Spleen (tissue), 11 donors: Measurements from ENCODE around the gene SYT17. TPM values are rescaled to one million over a fixed set of nuclear protein-coding genes. Genes with fewer than 3 reads are reported as not detected.
"Not testable (repeated sequence)": the region's sequence is repeated elsewhere in the genome, so short reads cannot be mapped to it uniquely, and the experiment has no call there.

Experiments
- DNase-seq: peaks from one replicate; pipeline ENCODE4 v3.0.0-alpha.2; 2020
- H3K27ac ChIP-seq, 8 donors: fragments of 200-600 bp; sonication (generic) in 7 of 8; 1 replicate in 4 of 8; 2 replicates in 4 of 8; pipeline versions ENCODE4 v1.5.0 to v1.8.0; 2016 to 2021; ENCODE audit warnings: inconsistent platforms in 4 of 8, mild to moderate bottlenecking in 4 of 8, moderate library complexity in 1 of 8
- H3K27me3 ChIP-seq, 7 donors: fragments of 200-600 bp; sonication (generic) in 6 of 7; replicated peaks in 1 of 7; 1 replicate in 4 of 7; 2 replicates in 3 of 7; pipeline versions ENCODE4 v1.5.0 to v1.8.0; 2016 to 2021; ENCODE audit warnings: inconsistent platforms in 3 of 7, mild to moderate bottlenecking in 1 of 7
- H3K36me3 ChIP-seq, 6 donors: fragments of 200-600 bp; sonication (generic) in 5 of 6; 1 replicate in 4 of 6; 2 replicates in 2 of 6; pipeline versions ENCODE4 v1.5.0 to v1.8.0; 2016 to 2021; ENCODE audit warnings: inconsistent platforms in 2 of 6
- H3K4me1 ChIP-seq, 6 donors: fragments of 200-600 bp; sonication (generic) in 5 of 6; 1 replicate in 3 of 6; 2 replicates in 3 of 6; pipeline versions ENCODE4 v1.5.0 to v1.8.0; 2016 to 2021; ENCODE audit warnings: inconsistent platforms in 3 of 6
- H3K4me3 ChIP-seq, 8 donors: fragments of 200-600 bp; sonication (generic) in 7 of 8; 1 replicate in 4 of 8; 2 replicates in 4 of 8; pipeline versions ENCODE4 v1.5.0 to v1.8.0; 2016 to 2021; ENCODE audit warnings: inconsistent platforms in 4 of 8, mild to moderate bottlenecking in 4 of 8, moderate library complexity in 2 of 8
- H3K9me3 ChIP-seq, 8 donors: fragments of 200-600 bp; sonication (generic) in 7 of 8; 1 replicate in 4 of 8; 2 replicates in 4 of 8; pipeline versions ENCODE4 v1.5.0 to v1.8.0; 2016 to 2021; ENCODE audit warnings: inconsistent platforms in 4 of 8
- POLR2A ChIP-seq, 3 donors: fragments of 450-650 bp; IDR thresholded peaks; one replicate each; pipeline ENCODE4 v1.5.1; 2017; ENCODE audit warnings: antibody characterized with exemption in 3 of 3, mild to moderate bottlenecking in 1 of 3
- POLR2AphosphoS5 ChIP-seq, 3 donors: sonication (generic); formaldehyde crosslinking; IDR thresholded peaks; one replicate each; pipeline ENCODE4 v1.5.1; 2017; ENCODE audit warnings: antibody characterized with exemption in 3 of 3
- WGBS, 5 donors: extraction: QIAGEN DNeasy Blood & Tissue Kit in 3 of 5; methylation state at CpG; one replicate each; pipeline versions ENCODE4 v1.1.5 to v1.1.7; 2013 to 2018; 5-methylcytosine and 5-hydroxymethylcytosine counted together
- intact Hi-C: fragments of 100-400 bp; cut with DNase I; formaldehyde crosslinking; loops from one replicate; pipeline ENCODE4 v1.15.0; 2023; ENCODE audit warnings: low total_unique reads
- polyA plus RNA-seq, 3 donors: library from polyadenylated mRNA; stranded (reverse); fragments of 200-250 nt; gene quantifications; one replicate each; pipeline ENCODE4 v1.2.1, GENCODE V29; 2013
- total RNA-seq, 7 donors: library from RNA; depleted of rRNA in 3 of 7; stranded (reverse); fragments of >200 nt in 3 of 7; fragmentation: NEBNext Ultra II Directional in 4 of 7; extraction: Animal tissue kit (Norgen Biotek cat#: 25700) in 4 of 7; gene quantifications; one replicate each; pipeline versions ENCODE4 v1.1.0 to v1.2.1, GENCODE V29; 2016 to 2021
- TF ChIP-seq, protein P1 (sequence below), 11 experiments: fragments of 200-600 bp in 7 of 11; fragments of 450-650 bp in 4 of 11; sonication (generic) in 4 of 11; IDR thresholded peaks in 8 of 11; conservative IDR thresholded peaks in 3 of 11; 1 replicate in 7 of 11; 2 replicates in 4 of 11; pipeline versions ENCODE4 v1.4.0 to v1.8.0; 2016 to 2021; ENCODE audit warnings: antibody characterized with exemption in 11 of 11, inconsistent platforms in 4 of 11, mild to moderate bottlenecking in 1 of 11
- donor health status: healthy with polysubstance abuse.
- donor health status: DM: no; HTN: no; CAD: no; lungs with moderate emphysema.
- donor health status: DM: no; HTN: no; CAD: no.
- donor health status: Bipolar disorder and iron deficiency.
- donor health status: healthy.
- donor health status: DM: no; HTN: no; CAD: no.
- donor health status: DM: yes; HTN: yes; CAD: no.

The SYT17 gene
- total and polyA plus RNA-seq, 10 donors: 1.2 to 3.7 (median 2.0) TPM

DNA sequence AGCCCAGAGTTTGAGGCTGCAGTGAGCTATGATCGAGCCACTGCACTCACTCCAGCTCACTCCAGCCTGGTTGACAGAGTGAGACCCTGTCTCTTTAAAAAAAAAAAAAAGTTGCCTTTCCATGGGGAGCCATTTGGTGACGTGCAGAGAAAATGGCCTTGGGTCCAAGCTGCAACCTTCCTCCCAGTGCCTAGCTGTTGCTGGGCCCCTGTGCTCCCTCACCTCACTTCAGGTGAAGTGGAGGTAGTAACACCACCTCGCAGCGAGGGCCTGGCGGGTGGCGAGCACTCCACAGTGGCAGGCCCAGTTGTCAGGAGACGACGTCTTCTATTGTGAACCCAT is 17.4 kb downstream of the SYT17 start:
- intact Hi-C loops: no loop called here
- peaks cover 0 to 6% (median 0%) of the 10 kb centered on the region in 8 donors for H3K9me3 ChIP-seq
- TF ChIP-seq, protein P1, sequence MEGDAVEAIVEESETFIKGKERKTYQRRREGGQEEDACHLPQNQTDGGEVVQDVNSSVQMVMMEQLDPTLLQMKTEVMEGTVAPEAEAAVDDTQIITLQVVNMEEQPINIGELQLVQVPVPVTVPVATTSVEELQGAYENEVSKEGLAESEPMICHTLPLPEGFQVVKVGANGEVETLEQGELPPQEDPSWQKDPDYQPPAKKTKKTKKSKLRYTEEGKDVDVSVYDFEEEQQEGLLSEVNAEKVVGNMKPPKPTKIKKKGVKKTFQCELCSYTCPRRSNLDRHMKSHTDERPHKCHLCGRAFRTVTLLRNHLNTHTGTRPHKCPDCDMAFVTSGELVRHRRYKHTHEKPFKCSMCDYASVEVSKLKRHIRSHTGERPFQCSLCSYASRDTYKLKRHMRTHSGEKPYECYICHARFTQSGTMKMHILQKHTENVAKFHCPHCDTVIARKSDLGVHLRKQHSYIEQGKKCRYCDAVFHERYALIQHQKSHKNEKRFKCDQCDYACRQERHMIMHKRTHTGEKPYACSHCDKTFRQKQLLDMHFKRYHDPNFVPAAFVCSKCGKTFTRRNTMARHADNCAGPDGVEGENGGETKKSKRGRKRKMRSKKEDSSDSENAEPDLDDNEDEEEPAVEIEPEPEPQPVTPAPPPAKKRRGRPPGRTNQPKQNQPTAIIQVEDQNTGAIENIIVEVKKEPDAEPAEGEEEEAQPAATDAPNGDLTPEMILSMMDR (IDR thresholded peaks at IDR 0.05 in 8 of 11, conservative IDR thresholded peaks at IDR 0.05 in 3 of 11): no peak
- TF ChIP-seq POLR2AphosphoS5 (IDR thresholded peaks at IDR 0.05): no peak
- TF ChIP-seq POLR2A (IDR thresholded peaks at IDR 0.05): no peak
- peaks cover 0 to 10% (median 0%) of the 10 kb centered on the region in 6 donors for H3K4me1 ChIP-seq
- DNase-seq: no peak
- no peaks in the 10 kb centered on the region for H3K27me3 ChIP-seq
- H3K27ac ChIP-seq: no peak overlapping the region
- H3K4me3 ChIP-seq: no peak overlapping the region
- no peaks in the 10 kb centered on the region for H3K36me3 ChIP-seq
- 84 to 93% (median 90%) methylated on average over 2 to 8 of the region's 8 CpGs for WGBS, 5 donors

DNA sequence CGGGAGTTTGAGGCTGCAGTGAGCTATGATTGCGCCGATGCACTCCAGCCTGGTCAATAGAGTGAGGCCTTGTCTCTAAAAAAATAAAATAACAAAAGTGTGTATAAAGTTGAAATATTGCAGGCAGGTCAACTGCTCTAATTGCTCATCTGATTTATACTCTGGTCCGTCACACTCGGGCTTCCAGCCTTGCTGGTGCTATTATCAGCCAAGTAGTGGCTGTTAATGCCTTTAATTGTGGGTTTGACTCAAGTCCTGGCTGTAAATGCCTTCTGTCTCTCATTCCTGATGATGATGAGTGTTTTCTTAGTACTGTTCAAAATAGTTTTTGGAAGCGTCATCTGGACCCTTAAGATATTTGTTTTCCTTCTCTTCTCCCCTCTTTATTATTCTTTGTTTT is 18.4 kb downstream of the SYT17 start:
- H3K4me3 ChIP-seq: no peak overlapping the region
- peaks cover 0 to 6% (median 0%) of the 10 kb centered on the region in 8 donors for H3K9me3 ChIP-seq
- intact Hi-C loops: no loop called here
- TF ChIP-seq, protein P1 (IDR thresholded peaks at IDR 0.05 in 8 of 11, conservative IDR thresholded peaks at IDR 0.05 in 3 of 11): no peak
- no peak for TF ChIP-seq POLR2AphosphoS5 (IDR thresholded peaks at IDR 0.05)
- no peak for TF ChIP-seq POLR2A (IDR thresholded peaks at IDR 0.05)
- no peak for DNase-seq
- H3K27ac ChIP-seq: no peak overlapping the region
- peaks cover 0 to 10% (median 0%) of the 10 kb centered on the region in 6 donors for H3K4me1 ChIP-seq
- no peaks in the 10 kb centered on the region for H3K27me3 ChIP-seq
- WGBS, 5 donors: 90 to 95% (median 92%) methylated on average over 6 of the region's 6 CpGs
- no peaks in the 10 kb centered on the region for H3K36me3 ChIP-seq

DNA sequence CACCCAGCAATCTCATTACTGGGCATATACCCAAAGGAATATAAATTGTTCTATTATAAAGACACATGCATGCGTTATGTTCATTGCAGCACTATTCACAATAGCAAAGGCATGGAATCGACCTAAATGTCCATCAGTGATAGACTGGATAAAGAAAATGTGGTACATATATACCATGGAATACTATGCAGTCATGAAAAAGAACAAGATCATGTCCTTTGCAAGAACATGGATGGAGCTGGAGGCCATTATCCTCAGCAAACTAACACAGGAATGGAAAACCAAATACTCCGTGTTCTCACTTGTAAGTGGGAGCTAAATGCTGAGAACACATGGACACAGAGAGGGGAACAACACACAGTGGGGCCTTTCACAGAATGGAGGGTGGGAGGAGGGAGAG is 19.9 kb downstream of the SYT17 start:
- WGBS, 5 donors: 73 to 84% (median 76%) methylated on average over 3 of the region's 3 CpGs
- DNase-seq, H3K4me1 ChIP-seq, H3K27me3 ChIP-seq, H3K4me3 ChIP-seq, H3K9me3 ChIP-seq, H3K27ac ChIP-seq, intact Hi-C loops, H3K36me3 ChIP-seq: not testable (repeated sequence)

DNA sequence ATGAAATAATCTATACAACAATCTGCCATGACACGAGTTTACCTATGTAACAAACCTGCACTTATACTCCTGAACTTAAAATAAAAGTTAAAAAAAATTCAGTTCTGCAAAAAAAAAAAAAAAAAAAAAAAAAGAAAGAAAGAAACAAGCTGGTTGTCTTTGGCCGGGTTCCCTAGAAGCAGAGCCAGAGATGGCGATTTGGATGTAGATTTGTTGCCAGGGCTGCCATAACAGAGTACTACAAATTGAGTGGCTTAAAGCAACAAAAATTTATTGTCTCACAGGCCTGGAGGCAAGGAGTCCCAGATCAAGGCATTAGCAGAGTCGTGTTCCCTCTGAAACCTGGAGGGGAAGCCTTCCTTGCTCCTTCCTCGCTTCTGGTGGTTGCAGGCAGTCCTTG is 20.4 kb downstream of the SYT17 start:
- WGBS, 5 donors: 69 to 82% (median 77%) methylated on average over 5 of the region's 5 CpGs
- intact Hi-C loops: no loop called here
- H3K4me1 ChIP-seq: peaks cover 0 to 10% (median 0%) of the 10 kb centered on the region in 6 donors
- H3K4me3 ChIP-seq: no peak overlapping the region
- TF ChIP-seq POLR2A (IDR thresholded peaks at IDR 0.05) (no peak), POLR2AphosphoS5 (IDR thresholded peaks at IDR 0.05) (no peak)
- TF ChIP-seq, protein P1 (IDR thresholded peaks at IDR 0.05 in 8 of 11, conservative IDR thresholded peaks at IDR 0.05 in 3 of 11): no peak
- H3K27ac ChIP-seq: no peak overlapping the region
- no peaks in the 10 kb centered on the region for H3K27me3 ChIP-seq
- H3K36me3 ChIP-seq: no peaks in the 10 kb centered on the region
- H3K9me3 ChIP-seq: peaks cover 0 to 6% (median 0%) of the 10 kb centered on the region in 8 donors
- DNase-seq: no peak

DNA sequence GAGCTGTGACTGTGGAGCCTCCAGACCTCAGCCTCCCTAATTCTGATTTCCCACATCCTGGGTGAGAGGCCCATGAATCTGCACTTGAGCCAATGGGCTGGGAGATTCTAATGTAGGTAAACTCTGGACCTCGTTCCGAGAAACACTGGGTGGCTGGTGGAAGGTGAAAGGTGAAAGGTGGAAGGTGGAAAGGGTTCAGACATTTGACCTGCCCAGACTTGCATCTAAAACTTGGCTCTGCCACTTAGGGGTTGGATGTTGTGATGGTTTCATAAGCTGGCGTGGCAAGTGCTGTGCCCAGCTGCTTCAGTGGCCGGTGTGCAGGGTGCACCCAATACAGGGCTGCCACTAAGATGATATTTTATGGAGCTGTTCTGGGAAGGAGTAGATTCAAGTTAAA is 24.8 kb downstream of the SYT17 start:
- no peak overlapping the region for H3K4me3 ChIP-seq
- TF ChIP-seq POLR2A (IDR thresholded peaks at IDR 0.05) (no peak), POLR2AphosphoS5 (IDR thresholded peaks at IDR 0.05) (no peak)
- TF ChIP-seq, protein P1 (IDR thresholded peaks at IDR 0.05 in 8 of 11, conservative IDR thresholded peaks at IDR 0.05 in 3 of 11): no peak
- H3K27ac ChIP-seq: no peak overlapping the region
- no peaks in the 10 kb centered on the region for H3K27me3 ChIP-seq
- no peaks in the 10 kb centered on the region for H3K4me1 ChIP-seq
- peaks cover 0 to 10% (median 1%) of the 10 kb centered on the region in 8 donors for H3K9me3 ChIP-seq
- H3K36me3 ChIP-seq: no peaks in the 10 kb centered on the region
- no peak for DNase-seq
- 82 to 97% (median 89%) methylated on average over 4 of the region's 4 CpGs for WGBS, 5 donors
- intact Hi-C loops: no loop called here
